H1 (cell line): Measurements from ENCODE around the gene PLEKHG3. TPM values are rescaled to one million over a fixed set of nuclear protein-coding genes. Genes with fewer than 3 reads are reported as not detected.

Experiments used
- BCL11A ChIP-seq, 2 experiments: IDR thresholded peaks; one replicate each; pipeline ENCODE4 v1.6.1; 2011; ENCODE audit warnings: low read depth in 2 of 2, low read length in 2 of 2, mild to moderate bottlenecking in 2 of 2
- CBX5 ChIP-seq: fragments of 300-800, 300-1000 bp; sonication (generic); IDR thresholded peaks from 2 replicates; pipeline ENCODE4 v1.7.1; 2016; ENCODE audit warnings: antibody characterized with exemption, low read length, low read depth
- CTBP2 ChIP-seq: IDR thresholded peaks from 2 replicates; pipeline ENCODE4 v1.7.0; 2011; ENCODE audit warnings: borderline replicate concordance, mild to moderate bottlenecking, moderate library complexity, mixed read lengths, low read length; ENCODE audit not compliant: insufficient read depth, insufficient read length
- EZH2 ChIP-seq: fragments of 200-600 bp; sonication (generic); IDR thresholded peaks from 2 replicates; pipeline ENCODE4 v1.7.1; 2012; ENCODE audit warnings: low read depth, mild to moderate bottlenecking, moderate library complexity, low read length, inconsistent platforms; ENCODE audit not compliant: severe bottlenecking
- FOSL1 ChIP-seq: IDR thresholded peaks from 2 replicates; pipeline ENCODE4 v1.6.1; 2011; ENCODE audit warnings: mild to moderate bottlenecking, low read depth, low read length, moderate library complexity; ENCODE audit not compliant: insufficient read depth
- GABPA ChIP-seq: IDR thresholded peaks from 2 replicates; pipeline ENCODE4 v1.6.1; 2011; ENCODE audit warnings: mild to moderate bottlenecking, low read length, moderate library complexity, borderline replicate concordance; ENCODE audit not compliant: insufficient read depth
- HDAC2 ChIP-seq, 2 experiments: fragments of 300-600 bp in 1 of 2; sonication (generic) in 1 of 2; IDR thresholded peaks; 2 replicates each; pipeline ENCODE4 v1.6.1; 2011 to 2012; ENCODE audit warnings: low read depth in 2 of 2, low read length in 2 of 2, mild to moderate bottlenecking in 2 of 2, moderate library complexity in 2 of 2, borderline replicate concordance in 1 of 2, inconsistent platforms in 1 of 2
- JUN ChIP-seq: IDR thresholded peaks from 2 replicates; pipeline ENCODE4 v1.6.1; 2011; ENCODE audit warnings: low read depth, mild to moderate bottlenecking, improper control_type of control experiment, low read length
- POLR2A ChIP-seq, 2 experiments: IDR thresholded peaks; 1 replicate in 1 of 2; 2 replicates in 1 of 2; pipeline ENCODE4 v1.6.1; 2011; ENCODE audit warnings: low read depth in 2 of 2, low read length in 2 of 2, mild to moderate bottlenecking in 2 of 2; ENCODE audit errors: control extremely low read depth in 1 of 2
- SP1 ChIP-seq: IDR thresholded peaks from 2 replicates; pipeline ENCODE4 v1.6.1; 2011; ENCODE audit warnings: low read depth, low read length
- SP2 ChIP-seq: IDR thresholded peaks from 2 replicates; pipeline ENCODE4 v1.6.1; 2012; ENCODE audit warnings: mild to moderate bottlenecking, low read length, inconsistent platforms
- SP4 ChIP-seq: IDR thresholded peaks from 2 replicates; pipeline ENCODE4 v1.6.1; 2012; ENCODE audit warnings: low read length, inconsistent platforms
- SUZ12 ChIP-seq: fragments of 200-600 bp; sonication (generic); IDR thresholded peaks from 2 replicates; pipeline ENCODE4 v1.6.1; 2012; ENCODE audit warnings: mild to moderate bottlenecking, inconsistent platforms, low read length, moderate library complexity, mixed read lengths
- TBP ChIP-seq: IDR thresholded peaks from 2 replicates; pipeline ENCODE4 v1.6.1; 2011; ENCODE audit warnings: low read depth, low read length, improper control_type of control experiment
- ZNF274 ChIP-seq: IDR thresholded peaks from 2 replicates; pipeline ENCODE4 v1.7.0; 2012; ENCODE audit warnings: low read length, borderline replicate concordance; ENCODE audit errors: extremely low read depth
- polyA plus RNA-seq, 7 experiments: library from polyadenylated mRNA; depleted of rRNA in 3 of 7; stranded (reverse) in 5 of 7; unstranded in 2 of 7; fragments of >200 nt in 5 of 7; fragments of 200-250 nt in 2 of 7; gene quantifications; 1 replicate in 5 of 7; 2 replicates in 1 of 7; 4 replicates in 1 of 7; pipeline versions ENCODE4 v1.2.1 to v1.2.3, GENCODE V29; 2011 to 2013; ENCODE audit warnings: missing spikeins in 2 of 7, mixed read lengths in 2 of 7
- total RNA-seq: library from RNA; stranded (reverse); fragmentation: NEBNext Ultra II Directional; extraction: Animal tissue kit (Norgen Biotek cat#: 25700); gene quantifications from 2 replicates; pipeline ENCODE4 v1.2.1, GENCODE V29; 2021
- TF ChIP-seq, protein P1 (sequence below), 3 experiments: IDR thresholded peaks; 1 replicate in 2 of 3; 2 replicates in 1 of 3; pipeline versions ENCODE4 v1.5.1 to v1.6.1; 2011; ENCODE audit warnings: low read length in 3 of 3, mild to moderate bottlenecking in 3 of 3, inconsistent platforms in 2 of 3, low read depth in 1 of 3, moderate library complexity in 1 of 3; ENCODE audit not compliant: insufficient read depth in 1 of 3; ENCODE audit errors: control extremely low read depth in 1 of 3
- TF ChIP-seq, protein P2 (sequence below): IDR thresholded peaks from 2 replicates; pipeline ENCODE4 v1.6.1; 2011; ENCODE audit warnings: low read length, improper control_type of control experiment

Gene PLEKHG3
- total and polyA plus RNA-seq, 2 of the 8 experiments (the other 6 are each of a cell fraction or from before 2014, with no cell fraction given), result 43.4 to 90.6 TPM

DNA sequence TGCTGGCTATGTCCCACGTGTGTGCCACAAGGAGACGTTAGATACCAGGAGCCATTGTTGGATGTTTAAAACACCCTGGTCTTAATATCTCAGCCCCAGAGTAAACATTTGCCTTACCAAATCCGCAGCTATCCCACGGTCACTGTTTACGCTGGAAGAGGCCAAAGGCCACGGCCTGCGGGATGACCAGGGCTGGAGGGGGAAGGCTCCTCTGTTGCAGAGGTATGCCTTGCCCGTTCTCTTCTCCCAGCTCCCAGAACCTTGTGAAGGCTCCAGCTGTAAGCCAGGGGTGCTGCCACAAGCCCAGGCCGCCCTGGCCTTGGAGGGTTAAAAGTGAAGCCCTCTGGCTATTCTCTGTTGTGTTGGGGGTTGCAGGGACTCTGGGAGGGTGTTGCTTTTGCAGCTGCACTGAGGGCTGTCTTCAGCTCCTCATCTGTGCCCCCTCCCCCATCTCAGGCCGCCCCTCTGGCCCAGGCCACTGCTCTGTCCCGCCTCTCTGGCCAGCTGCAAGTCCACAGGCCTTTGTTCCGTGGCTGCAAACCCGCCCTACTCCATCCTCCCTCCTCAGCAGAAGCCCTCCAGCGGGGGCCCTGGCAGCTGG is 2.5 kb downstream of the PLEKHG3 start (continued):
- no peak for TF ChIP-seq ZNF274
- TF ChIP-seq HDAC2 (IDR thresholded peaks at IDR 0.05; ENCODE audit: borderline replicate concordance in 1 of 2, low read depth in 2 of 2, low read length in 2 of 2), result 0 out of 4 replicates have a peak, but pooled peaks of 1 of the 2 experiments have one; percentile 53
- TF ChIP-seq SP1, result no peak
- no peak for TF ChIP-seq TBP
- TF ChIP-seq SP4, result no peak
- TF ChIP-seq, protein P1, sequence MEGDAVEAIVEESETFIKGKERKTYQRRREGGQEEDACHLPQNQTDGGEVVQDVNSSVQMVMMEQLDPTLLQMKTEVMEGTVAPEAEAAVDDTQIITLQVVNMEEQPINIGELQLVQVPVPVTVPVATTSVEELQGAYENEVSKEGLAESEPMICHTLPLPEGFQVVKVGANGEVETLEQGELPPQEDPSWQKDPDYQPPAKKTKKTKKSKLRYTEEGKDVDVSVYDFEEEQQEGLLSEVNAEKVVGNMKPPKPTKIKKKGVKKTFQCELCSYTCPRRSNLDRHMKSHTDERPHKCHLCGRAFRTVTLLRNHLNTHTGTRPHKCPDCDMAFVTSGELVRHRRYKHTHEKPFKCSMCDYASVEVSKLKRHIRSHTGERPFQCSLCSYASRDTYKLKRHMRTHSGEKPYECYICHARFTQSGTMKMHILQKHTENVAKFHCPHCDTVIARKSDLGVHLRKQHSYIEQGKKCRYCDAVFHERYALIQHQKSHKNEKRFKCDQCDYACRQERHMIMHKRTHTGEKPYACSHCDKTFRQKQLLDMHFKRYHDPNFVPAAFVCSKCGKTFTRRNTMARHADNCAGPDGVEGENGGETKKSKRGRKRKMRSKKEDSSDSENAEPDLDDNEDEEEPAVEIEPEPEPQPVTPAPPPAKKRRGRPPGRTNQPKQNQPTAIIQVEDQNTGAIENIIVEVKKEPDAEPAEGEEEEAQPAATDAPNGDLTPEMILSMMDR (IDR thresholded peaks at IDR 0.05; ENCODE audit: control extremely low read depth in 1 of 3, insufficient read depth in 1 of 3, low read depth in 1 of 3, low read length in 3 of 3), result no peak
- TF ChIP-seq FOSL1, result no peak
- TF ChIP-seq BCL11A (IDR thresholded peaks at IDR 0.05; ENCODE audit: low read depth in 2 of 2, low read length in 2 of 2), result no peak
- no peak for TF ChIP-seq SUZ12
- TF ChIP-seq CBX5, result no peak
- no peak for TF ChIP-seq SP2
- TF ChIP-seq EZH2, result no peak
- TF ChIP-seq, protein P2, sequence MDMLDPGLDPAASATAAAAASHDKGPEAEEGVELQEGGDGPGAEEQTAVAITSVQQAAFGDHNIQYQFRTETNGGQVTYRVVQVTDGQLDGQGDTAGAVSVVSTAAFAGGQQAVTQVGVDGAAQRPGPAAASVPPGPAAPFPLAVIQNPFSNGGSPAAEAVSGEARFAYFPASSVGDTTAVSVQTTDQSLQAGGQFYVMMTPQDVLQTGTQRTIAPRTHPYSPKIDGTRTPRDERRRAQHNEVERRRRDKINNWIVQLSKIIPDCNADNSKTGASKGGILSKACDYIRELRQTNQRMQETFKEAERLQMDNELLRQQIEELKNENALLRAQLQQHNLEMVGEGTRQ, result no peak
- peak; percentile 32 for TF ChIP-seq CTBP2
- TF ChIP-seq JUN, result no peak
- no peak for TF ChIP-seq POLR2A (IDR thresholded peaks at IDR 0.05; ENCODE audit: control extremely low read depth in 1 of 2, low read depth in 2 of 2, low read length in 2 of 2)
- TF ChIP-seq GABPA, result no peak
